Measurements from ENCODE around the gene ACE. TPM values are rescaled to one million over a fixed set of nuclear protein-coding genes. Genes with fewer than 3 reads are reported as not detected.
"Not testable (repeated sequence)": the region's sequence is repeated elsewhere in the genome, so short reads cannot be mapped to it uniquely, and the experiment has no call there.

Gene ACE
- total RNA-seq, 1 donor from 2014 or later: 9.6 TPM

DNA sequence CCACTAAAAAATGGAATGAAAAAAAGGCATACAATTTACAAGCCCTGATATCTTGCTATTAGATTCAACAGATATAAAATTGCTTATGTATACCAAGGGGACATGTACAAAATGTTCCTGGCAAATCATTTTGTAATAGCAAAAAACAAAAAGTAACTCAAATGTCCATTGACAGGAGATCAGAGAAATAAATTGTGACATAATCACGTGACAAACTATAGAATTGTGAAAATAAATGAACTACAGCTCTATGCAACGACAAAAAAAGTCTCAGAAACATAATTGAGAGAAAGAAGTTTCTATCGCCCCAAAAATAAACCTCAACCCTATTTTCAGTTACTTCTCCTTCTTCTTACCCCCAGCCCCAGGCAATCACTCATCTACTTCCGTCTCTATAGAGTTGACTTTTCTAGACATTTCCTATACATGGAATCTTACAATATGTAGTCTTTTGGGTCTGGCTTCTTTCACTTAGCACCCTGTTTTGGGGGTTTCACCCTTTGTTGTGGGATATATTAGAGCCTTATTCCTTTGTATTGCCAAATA, 12.1 kb upstream of the ACE start:
- TF ChIP-seq POLR2A (IDR thresholded peaks at IDR 0.05) (no peak), POLR2AphosphoS5 (IDR thresholded peaks at IDR 0.05; ENCODE audit: insufficient read depth in 1 of 2, low read depth in 1 of 2) (no peak)
- TF ChIP-seq, protein P1, sequence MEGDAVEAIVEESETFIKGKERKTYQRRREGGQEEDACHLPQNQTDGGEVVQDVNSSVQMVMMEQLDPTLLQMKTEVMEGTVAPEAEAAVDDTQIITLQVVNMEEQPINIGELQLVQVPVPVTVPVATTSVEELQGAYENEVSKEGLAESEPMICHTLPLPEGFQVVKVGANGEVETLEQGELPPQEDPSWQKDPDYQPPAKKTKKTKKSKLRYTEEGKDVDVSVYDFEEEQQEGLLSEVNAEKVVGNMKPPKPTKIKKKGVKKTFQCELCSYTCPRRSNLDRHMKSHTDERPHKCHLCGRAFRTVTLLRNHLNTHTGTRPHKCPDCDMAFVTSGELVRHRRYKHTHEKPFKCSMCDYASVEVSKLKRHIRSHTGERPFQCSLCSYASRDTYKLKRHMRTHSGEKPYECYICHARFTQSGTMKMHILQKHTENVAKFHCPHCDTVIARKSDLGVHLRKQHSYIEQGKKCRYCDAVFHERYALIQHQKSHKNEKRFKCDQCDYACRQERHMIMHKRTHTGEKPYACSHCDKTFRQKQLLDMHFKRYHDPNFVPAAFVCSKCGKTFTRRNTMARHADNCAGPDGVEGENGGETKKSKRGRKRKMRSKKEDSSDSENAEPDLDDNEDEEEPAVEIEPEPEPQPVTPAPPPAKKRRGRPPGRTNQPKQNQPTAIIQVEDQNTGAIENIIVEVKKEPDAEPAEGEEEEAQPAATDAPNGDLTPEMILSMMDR (IDR thresholded peaks at IDR 0.05): no peak
- no peaks in the 10 kb centered on the region for H3K36me3 ChIP-seq
- no peaks in the 10 kb centered on the region for H3K9me3 ChIP-seq
- H3K27me3 ChIP-seq: no peaks in the 10 kb centered on the region
- no peak overlapping the region for H3K4me3 ChIP-seq
- DNase-seq (ENCODE audit: extremely low spot score in 2 of 2): no peak
- peaks cover 14% of the 10 kb centered on the region for H3K4me1 ChIP-seq
- no peak overlapping the region for H3K27ac ChIP-seq
- intact Hi-C loops (cut with DNase I): no loop called here

DNA sequence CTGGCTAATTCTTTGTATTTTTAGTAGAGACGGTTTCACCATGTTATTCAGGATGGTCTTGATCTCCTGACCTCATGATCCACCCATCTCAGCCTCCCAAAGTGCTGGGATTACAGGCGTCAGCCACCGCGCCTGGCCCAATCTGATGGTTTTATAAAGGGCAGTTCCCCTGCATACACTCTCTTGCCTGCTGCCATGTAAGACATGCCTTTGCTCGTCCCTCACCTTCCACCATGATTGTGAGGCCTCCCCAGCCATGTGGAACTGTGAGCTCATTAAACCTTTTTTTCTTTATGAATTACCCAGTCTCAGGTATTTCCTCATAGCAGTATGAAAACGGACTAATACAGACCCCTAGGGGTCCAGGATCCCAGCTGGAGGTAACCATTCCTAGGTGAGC, 8.8 kb upstream of the ACE start:
- H3K27me3 ChIP-seq; intact Hi-C loops (cut with DNase I); H3K4me1 ChIP-seq; H3K27ac ChIP-seq; DNase-seq (ENCODE audit: extremely low spot score in 2 of 2); H3K36me3 ChIP-seq; H3K4me3 ChIP-seq; H3K9me3 ChIP-seq: not testable (repeated sequence)

DNA sequence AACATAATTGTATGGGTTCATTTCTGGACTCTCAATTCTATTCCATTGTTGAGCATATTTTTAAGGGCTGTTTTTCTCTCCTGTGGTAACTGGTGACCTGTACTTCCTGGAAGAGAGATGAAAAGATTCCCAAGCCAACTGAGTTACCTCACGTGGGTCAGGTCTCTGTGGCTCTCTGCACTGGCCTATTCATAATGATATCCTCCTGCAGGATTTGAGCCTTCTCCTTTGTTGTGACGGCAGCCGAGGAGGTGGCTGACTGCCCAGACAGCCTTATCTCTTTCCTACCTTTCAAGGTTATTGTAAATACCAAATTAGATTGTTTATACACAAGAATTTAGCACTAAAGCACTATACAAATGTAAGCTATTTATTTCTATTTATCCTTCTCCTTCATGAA, 2.7 kb upstream of the ACE start:
- Histone ChIP-seq H3K27ac (no peak overlapping the region), H3K4me1 (peaks cover 28% of the 10 kb centered on the region)
- DNase-seq (ENCODE audit: extremely low spot score in 2 of 2): no peak

DNA sequence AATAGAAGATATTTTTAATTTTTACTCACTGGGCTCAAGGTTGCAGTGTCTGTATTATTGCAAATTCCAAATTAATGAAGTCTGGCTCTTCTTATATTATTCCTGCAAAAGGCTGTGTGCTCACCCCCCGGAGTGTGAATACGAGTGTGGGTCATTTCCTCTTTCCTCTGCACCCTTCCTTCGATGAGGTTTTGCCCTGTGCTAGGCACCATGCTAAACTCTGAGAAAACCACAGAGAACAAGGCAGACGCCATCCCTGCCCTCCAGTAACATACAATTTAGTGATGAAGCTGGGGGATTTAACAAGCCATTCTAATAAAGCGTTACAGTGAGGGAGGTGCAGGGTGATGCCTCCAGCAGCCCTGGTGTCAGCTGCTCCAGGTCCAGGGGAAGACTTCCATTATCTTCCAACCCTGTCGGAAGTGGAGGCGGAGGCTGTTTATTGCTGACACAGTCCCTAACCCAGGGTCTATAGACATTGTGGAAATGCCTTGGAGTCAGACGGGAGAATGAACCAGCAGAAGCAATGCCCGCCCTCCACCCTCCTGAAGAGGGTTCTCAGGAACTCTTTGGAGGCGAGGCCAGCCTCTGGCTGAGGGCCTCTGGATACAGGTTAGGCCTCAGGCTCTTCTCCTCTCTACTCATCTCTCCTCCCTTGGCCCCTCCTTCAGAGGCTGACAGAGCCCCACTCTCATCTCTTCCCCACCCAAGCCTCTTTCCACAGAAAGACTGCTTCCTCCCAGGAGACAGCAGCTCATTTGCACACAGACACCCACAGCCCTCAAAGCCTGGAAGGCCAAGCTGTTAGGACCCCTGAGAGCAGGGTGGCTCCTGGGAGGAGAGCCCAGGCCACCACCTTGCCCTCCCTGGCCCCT, 2.0 kb upstream of the ACE start:
- TF ChIP-seq, protein P1 (IDR thresholded peaks at IDR 0.05): no peak
- TF ChIP-seq POLR2AphosphoS5 (IDR thresholded peaks at IDR 0.05; ENCODE audit: insufficient read depth in 1 of 2, low read depth in 1 of 2): no peak
- no peak overlapping the region for H3K27ac ChIP-seq

More for the DNA sequence above, 2.7 kb upstream of the ACE start:
- no peaks in the 10 kb centered on the region for H3K36me3 ChIP-seq
- TF ChIP-seq, protein P1 (IDR thresholded peaks at IDR 0.05): no peak
- peak in 1 of 2 donors; percentile 73 for TF ChIP-seq POLR2AphosphoS5 (IDR thresholded peaks at IDR 0.05; ENCODE audit: insufficient read depth in 1 of 2, low read depth in 1 of 2)
- no peak overlapping the region for H3K4me3 ChIP-seq
- no peaks in the 10 kb centered on the region for H3K9me3 ChIP-seq
- intact Hi-C loops (cut with DNase I): no loop called here
- H3K27me3 ChIP-seq: no peaks in the 10 kb centered on the region

DNA sequence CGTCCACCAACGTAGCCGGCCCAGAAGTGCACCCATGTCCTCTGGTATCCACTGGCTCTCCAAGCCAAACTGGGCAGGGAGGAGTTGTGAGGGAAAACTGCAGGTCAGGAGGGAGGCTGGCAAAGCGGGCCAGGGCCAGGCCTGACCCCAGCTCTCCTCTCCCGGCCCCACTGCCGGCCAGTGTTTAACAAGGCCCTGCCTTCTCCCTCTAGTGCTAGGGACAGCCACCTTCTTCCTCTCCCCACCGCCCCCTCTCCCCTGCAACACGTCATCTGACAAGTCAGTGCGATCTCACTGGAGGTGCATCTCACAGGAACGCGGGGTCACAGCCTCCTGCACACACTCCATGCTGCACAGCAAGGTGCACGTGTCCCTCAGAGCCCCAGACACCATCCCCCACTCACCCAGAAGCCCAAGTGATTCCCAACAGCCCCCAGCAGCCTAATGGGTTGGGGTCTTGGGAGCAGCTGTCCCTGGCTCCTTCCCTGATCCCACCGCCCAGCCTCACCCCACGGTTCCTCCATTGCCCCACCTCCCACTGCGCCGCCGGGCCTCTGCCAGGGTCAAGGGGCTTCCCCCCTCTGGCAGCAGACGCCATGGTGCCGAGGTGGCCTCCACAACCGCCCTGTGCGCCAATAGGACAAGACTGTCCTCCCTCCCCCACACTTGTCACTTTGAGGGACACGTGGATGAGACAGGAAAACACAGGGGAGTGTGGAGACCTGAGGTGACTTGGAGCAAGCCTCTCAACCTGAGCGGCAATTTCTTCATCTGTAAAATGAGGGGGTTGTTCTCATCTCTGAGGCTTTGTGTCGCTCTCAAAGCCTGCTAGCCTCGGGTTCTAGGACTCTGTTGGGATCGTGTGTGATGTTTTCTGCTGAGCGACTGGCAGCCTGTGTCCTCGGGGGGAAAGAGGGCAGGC, 1.1 kb upstream of the ACE start:
- intact Hi-C loops (cut with DNase I): loop anchor here (5.0 kb wide), 1 partner anchor 43 kb away; no protein-coding TSS in a partner anchor

More for the DNA sequence above, 2.0 kb upstream of the ACE start:
- Histone ChIP-seq H3K27me3 (no peaks in the 10 kb centered on the region), H3K4me3 (no peak overlapping the region), H3K36me3 (no peaks in the 10 kb centered on the region), H3K9me3 (no peaks in the 10 kb centered on the region), H3K4me1 (peaks cover 32% of the 10 kb centered on the region)
- intact Hi-C loops (cut with DNase I): loop anchor here (5.0 kb wide), 1 partner anchor 43 kb away; no protein-coding TSS in a partner anchor
- DNase-seq (ENCODE audit: extremely low spot score in 2 of 2): no peak

More for the DNA sequence above, 1.1 kb upstream of the ACE start:
- Histone ChIP-seq H3K9me3 (no peaks in the 10 kb centered on the region), H3K36me3 (no peaks in the 10 kb centered on the region), H3K4me1 (peaks cover 32% of the 10 kb centered on the region), H3K27ac (no peak overlapping the region), H3K27me3 (no peaks in the 10 kb centered on the region), H3K4me3 (peak overlapping the region; percentile 43 to 60)
- TF ChIP-seq POLR2AphosphoS5 (IDR thresholded peaks at IDR 0.05; ENCODE audit: insufficient read depth in 1 of 2, low read depth in 1 of 2) (no peak), POLR2A (IDR thresholded peaks at IDR 0.05) (no peak)
- TF ChIP-seq, protein P1 (IDR thresholded peaks at IDR 0.05): no peak
- DNase-seq (ENCODE audit: extremely low spot score in 2 of 2): no peak
